GM23248 (cell line): ENCODE data around the gene NAV2.

Experiments used
- EZH2 ChIP-seq: fragments of 200-600 bp; sonication (generic); IDR thresholded peaks from 2 replicates; pipeline ENCODE4 v1.6.1; 2018; ENCODE audit warnings: antibody characterized with exemption, mild to moderate bottlenecking; ENCODE audit not compliant: insufficient read depth, poor library complexity, severe bottlenecking
- EZH2phosphoT487 ChIP-seq: fragments of 200-600 bp; sonication (generic); IDR thresholded peaks from 2 replicates; pipeline ENCODE4 v1.6.1; 2018; ENCODE audit warnings: antibody characterized with exemption, moderate library complexity, mild to moderate bottlenecking, low read depth; ENCODE audit not compliant: insufficient read depth

GRCh38 chr11:19834771-19835170 lies 122.1 kb downstream of the NAV2 start:
- TF ChIP-seq EZH2 = no peak
- no peak for TF ChIP-seq EZH2phosphoT487
